HG03108 (cell line): ENCODE measurements around the gene PCTP.

Experiments
- ATAC-seq: cut with Tn5 transposase; IDR thresholded peaks from one replicate; pipeline ENCODE4 v1.9.1; 2021; ENCODE audit warnings: moderate library complexity; ENCODE audit not compliant: unreplicated experiment

The PCTP gene

GRCh38 chr17:55785181-55785580, 34.3 kb downstream of the PCTP start:
- ATAC-seq: no peak

GRCh38 chr17:55793272-55793671, 42.4 kb downstream of the PCTP start:
- ATAC-seq: no peak

- no peak for ATAC-seq
Observed at GRCh38 chr17:55794725-55795482, 44.1 kb downstream of the PCTP start.

GRCh38 chr17:55806745-55807495, 56.1 kb downstream of the PCTP start:
- ATAC-seq: no peak

- ATAC-seq: no peak
Observed at GRCh38 chr17:55811536-55811935, 60.7 kb downstream of the PCTP start.

- no peak for ATAC-seq
Observed at GRCh38 chr17:55812323-55812722, 61.5 kb downstream of the PCTP start.

GRCh38 chr17:55813944-55814343, 63.1 kb downstream of the PCTP start:
- ATAC-seq: no peak

- no peak for ATAC-seq
Observed at GRCh38 chr17:55814377-55814776, 63.5 kb downstream of the PCTP start.

- ATAC-seq: no peak
Observed at GRCh38 chr17:55816532-55817396, 65.9 kb downstream of the PCTP start.

GRCh38 chr17:55817397-55817709, 66.5 kb downstream of the PCTP start:
- no peak for ATAC-seq

GRCh38 chr17:55818026-55818425, 67.2 kb downstream of the PCTP start:
- no peak for ATAC-seq

- no peak for ATAC-seq
Observed at GRCh38 chr17:55818451-55819375, 67.9 kb downstream of the PCTP start.

- no peak for ATAC-seq
Observed at GRCh38 chr17:55820675-55821074, 69.8 kb downstream of the PCTP start.

GRCh38 chr17:55822028-55822427, 71.2 kb downstream of the PCTP start:
- ATAC-seq: no peak

GRCh38 chr17:55825213-55825612, 74.4 kb downstream of the PCTP start:
- ATAC-seq: no peak
